NT2/D1 (cell line): ENCODE results near the gene NKX6-2.
"Not testable (repeated sequence)": the region's sequence is repeated elsewhere in the genome, so short reads cannot be mapped to it uniquely, and the experiment has no call there.

Experiments
- DNase-seq: peaks from one replicate; pipeline ENCODE4 v3.0.0-alpha.2; 2011; ENCODE audit warnings: low read depth, low spot score
- H3K27me3 ChIP-seq: 2 replicates; pipeline ENCODE4 v1.6.0; 2011; ENCODE audit warnings: mild to moderate bottlenecking; ENCODE audit not compliant: insufficient read length, insufficient read depth
- H3K36me3 ChIP-seq: 2 replicates; pipeline ENCODE4 v1.6.1; 2011; ENCODE audit warnings: mild to moderate bottlenecking, low read length, mixed read lengths; ENCODE audit not compliant: insufficient read depth, insufficient read length
- H3K4me1 ChIP-seq: 2 replicates; pipeline ENCODE4 v1.5.1; 2011; ENCODE audit not compliant: insufficient read depth, insufficient read length
- H3K4me3 ChIP-seq: 2 replicates; pipeline ENCODE4 v1.5.1; 2011; ENCODE audit warnings: low read depth; ENCODE audit not compliant: insufficient read length
- H3K9ac ChIP-seq: 2 replicates; pipeline ENCODE4 v1.6.0; 2011; ENCODE audit warnings: low read depth; ENCODE audit not compliant: insufficient read length
- H3K9me3 ChIP-seq: 2 replicates; pipeline ENCODE4 v1.5.1; 2011; ENCODE audit warnings: mild to moderate bottlenecking, low read length; ENCODE audit not compliant: insufficient read depth
- SUZ12 ChIP-seq: IDR thresholded peaks from 2 replicates; pipeline ENCODE4 v1.6.1; 2011; ENCODE audit not compliant: insufficient read length, insufficient read depth; ENCODE audit errors: extremely low read depth
- YY1 ChIP-seq: IDR thresholded peaks from 2 replicates; pipeline ENCODE4 v1.6.1; 2011; ENCODE audit not compliant: insufficient read length, insufficient read depth
- ZNF274 ChIP-seq: IDR thresholded peaks from 2 replicates; pipeline ENCODE4 v1.6.1; 2011; ENCODE audit warnings: mild to moderate bottlenecking, low read depth, low read length

The NKX6-2 gene

GRCh38 chr10:132799865-132800264 lies 13.9 kb upstream of the NKX6-2 start:
- no peak overlapping the region for H3K4me3 ChIP-seq
- peaks cover 5% of the 10 kb centered on the region; the same call in 1 of the 2 replicates for H3K9me3 ChIP-seq
- no peak overlapping the region for H3K9ac ChIP-seq
- no peak for DNase-seq
- no peaks in the 10 kb centered on the region for H3K4me1 ChIP-seq
- H3K27me3 ChIP-seq, result no peaks in the 10 kb centered on the region
- H3K36me3 ChIP-seq, result no peaks in the 10 kb centered on the region
- TF ChIP-seq SUZ12, result no peak
- no peak for TF ChIP-seq ZNF274
- TF ChIP-seq YY1, result no peak

- Histone ChIP-seq H3K27me3 (no peaks in the 10 kb centered on the region), H3K9ac (no peak overlapping the region), H3K4me3 (no peak overlapping the region), H3K9me3 (peaks cover 5% of the 10 kb centered on the region; the same call in 1 of the 2 replicates), H3K36me3 (no peaks in the 10 kb centered on the region), H3K4me1 (no peaks in the 10 kb centered on the region)
- TF ChIP-seq ZNF274 (no peak), YY1 (no peak), SUZ12 (no peak)
- DNase-seq, result no peak
These were observed 12.9 kb upstream of the NKX6-2 start for GRCh38 chr10:132798876-132799275.

DNA sequence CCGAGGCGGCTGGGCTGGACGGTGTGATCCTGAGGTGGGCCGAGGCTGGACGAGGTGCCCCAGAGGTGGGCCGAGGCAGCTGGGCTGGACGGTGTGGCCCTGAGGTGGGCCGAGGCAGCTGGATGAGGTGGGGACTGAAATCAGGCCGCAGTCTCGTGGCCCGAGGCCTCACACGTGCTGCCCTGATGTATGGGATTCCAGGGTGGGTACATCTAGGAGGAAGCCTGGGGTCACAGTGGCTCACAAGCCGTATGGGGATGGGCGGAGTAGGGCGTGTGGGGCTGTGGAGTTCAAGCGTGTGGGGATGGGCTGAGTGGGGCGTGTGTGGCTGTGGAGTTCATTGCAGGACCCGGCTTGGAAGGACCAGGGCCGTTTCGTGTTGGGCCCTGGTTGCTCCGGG lies 12.5 kb upstream of the NKX6-2 start:
- TF ChIP-seq SUZ12, result no peak
- TF ChIP-seq YY1, result no peak
- TF ChIP-seq ZNF274, result no peak

GRCh38 chr10:132797986-132798385 lies 12.0 kb upstream of the NKX6-2 start:
- H3K4me3 ChIP-seq, H3K36me3 ChIP-seq, H3K9ac ChIP-seq, H3K4me1 ChIP-seq, H3K27me3 ChIP-seq, H3K9me3 ChIP-seq, DNase-seq: not testable (repeated sequence)

More for the DNA sequence above, 12.5 kb upstream of the NKX6-2 start:
- Histone ChIP-seq H3K4me3 (no peak overlapping the region), H3K27me3 (no peaks in the 10 kb centered on the region), H3K9ac (no peak overlapping the region), H3K36me3 (no peaks in the 10 kb centered on the region), H3K4me1 (no peaks in the 10 kb centered on the region), H3K9me3 (peaks cover 5% of the 10 kb centered on the region; the same call in 1 of the 2 replicates)
- no peak for DNase-seq

- Histone ChIP-seq H3K4me1 (no peaks in the 10 kb centered on the region), H3K9ac (no peak overlapping the region), H3K27me3 (no peaks in the 10 kb centered on the region), H3K4me3 (no peak overlapping the region), H3K9me3 (peaks cover 4% of the 10 kb centered on the region; the same call in 1 of the 2 replicates), H3K36me3 (no peaks in the 10 kb centered on the region)
- no peak for TF ChIP-seq YY1
- no peak for TF ChIP-seq SUZ12
- TF ChIP-seq ZNF274, result no peak
- DNase-seq, result no peak
These were observed 10.9 kb upstream of the NKX6-2 start for GRCh38 chr10:132796846-132797245.

DNA sequence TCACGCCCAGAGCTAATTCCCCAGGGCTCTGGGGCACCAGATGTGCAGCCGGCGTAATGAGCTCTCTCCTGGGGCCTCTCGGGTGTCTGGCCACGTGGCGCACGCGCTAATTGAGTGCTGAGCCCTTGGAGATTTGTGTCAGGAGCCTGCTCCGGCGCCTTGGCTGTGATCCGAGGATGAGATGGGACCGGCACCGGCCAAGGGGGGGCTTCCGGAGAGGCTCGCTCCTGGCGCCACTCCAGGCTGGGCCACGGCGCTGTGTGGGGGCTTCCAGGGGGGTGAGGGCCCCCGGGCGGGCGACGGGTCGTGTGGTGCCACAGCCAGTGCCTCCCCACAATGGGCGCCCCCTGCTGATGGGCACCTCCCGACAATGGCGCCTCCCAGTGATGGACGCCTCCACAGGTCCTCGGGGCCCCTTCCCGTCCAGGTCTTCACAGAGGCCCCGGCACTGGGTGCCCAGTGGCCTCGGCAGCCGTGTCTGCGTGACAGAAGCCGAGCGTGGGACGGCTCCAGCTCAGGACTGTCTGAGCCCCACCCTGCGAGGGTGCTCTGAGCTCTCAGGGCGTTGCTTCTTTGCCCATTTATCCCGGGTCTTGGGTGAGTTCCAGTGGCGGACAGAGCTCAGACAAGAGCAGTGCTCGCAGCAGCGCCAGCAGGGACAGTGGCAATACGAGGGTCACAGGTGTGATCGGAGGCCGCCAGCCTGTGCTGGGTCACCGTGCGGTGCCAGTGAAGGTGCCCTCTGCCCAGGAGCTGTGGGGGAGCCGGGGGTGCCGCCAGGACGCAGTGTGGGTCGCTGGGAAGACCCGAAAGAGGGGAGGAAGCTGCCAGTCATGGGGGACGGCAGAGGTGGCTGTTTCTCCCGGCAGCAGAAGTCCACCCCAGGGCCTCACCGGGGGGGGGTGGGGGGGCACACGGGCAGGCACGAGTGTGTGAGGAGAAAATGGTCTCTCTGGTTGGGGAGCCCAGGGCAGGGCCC lies 8.2 kb upstream of the NKX6-2 start:
- H3K9me3 ChIP-seq, result no peaks in the 10 kb centered on the region
- H3K4me1 ChIP-seq, result no peaks in the 10 kb centered on the region
- TF ChIP-seq SUZ12 (no peak), YY1 (no peak), ZNF274 (no peak)
- no peaks in the 10 kb centered on the region for H3K36me3 ChIP-seq
- DNase-seq, result no peak
- H3K4me3 ChIP-seq, result no peak overlapping the region
- H3K27me3 ChIP-seq, result peaks cover 26% of the 10 kb centered on the region
- no peak overlapping the region for H3K9ac ChIP-seq

- no peak for DNase-seq
- peaks cover 35% of the 10 kb centered on the region for H3K27me3 ChIP-seq
- H3K9me3 ChIP-seq, result no peaks in the 10 kb centered on the region
- no peaks in the 10 kb centered on the region for H3K4me1 ChIP-seq
- H3K36me3 ChIP-seq, result no peaks in the 10 kb centered on the region
- no peak overlapping the region for H3K4me3 ChIP-seq
- TF ChIP-seq ZNF274 (no peak), SUZ12 (no peak)
- H3K9ac ChIP-seq, result no peak overlapping the region
These were observed 7.3 kb upstream of the NKX6-2 start for GRCh38 chr10:132793213-132793612.
